Lower leg skin (tissue), 3 donors: ENCODE data around the gene ZNF813.
"Not testable (repeated sequence)": the region's sequence is repeated elsewhere in the genome, so short reads cannot be mapped to it uniquely, and the experiment has no call there.

ENCODE experiments used
- CTCF ChIP-seq, 3 donors: fragments of 450-650 bp; IDR thresholded peaks; one replicate each; pipeline ENCODE4 v1.5.1; 2016; ENCODE audit warnings: antibody characterized with exemption in 3 of 3, mild to moderate bottlenecking in 3 of 3, moderate library complexity in 2 of 3
- POLR2A ChIP-seq, 2 donors: fragments of 450-650 bp; IDR thresholded peaks; one replicate each; pipeline ENCODE4 v1.6.1; 2016 to 2017; ENCODE audit warnings: antibody characterized with exemption in 2 of 2, mild to moderate bottlenecking in 1 of 2, moderate library complexity in 1 of 2

GRCh38 chr19:53475470-53475869, 7.9 kb downstream of the ZNF813 start:
- not testable (repeated sequence) for TF ChIP-seq CTCF, POLR2A (IDR thresholded peaks at IDR 0.05)
